AG04449 (cell line): Measurements from ENCODE around the gene WDR86.

Source experiments
- CTCF ChIA-PET: fragments of 350-600 bp; formaldehyde crosslinking; extraction: SDS; loops from one replicate; lab custom pipeline; 2021; ENCODE audit warnings: antibody characterized with exemption; lab: Yijun Ruan, JAX
- POLR2A ChIA-PET: fragments of 400-600, 350-600 bp; formaldehyde crosslinking; extraction: SDS; loops from one replicate; lab custom pipeline; 2020; ENCODE audit warnings: antibody characterized with exemption, inconsistent platforms; lab: Yijun Ruan, JAX
- DNase-seq: peaks from one replicate; pipeline ENCODE4 v3.0.0-alpha.2; 2010; ENCODE audit warnings: low read depth, low spot score
- H3K4me3 ChIP-seq: 2 replicates; pipeline ENCODE4 v1.5.1; 2011; ENCODE audit warnings: low read depth, mild to moderate bottlenecking, control low read depth, low read length
- TF ChIP-seq, protein P1 (sequence below): IDR thresholded peaks from one replicate; pipeline ENCODE4 v1.5.1; 2011; ENCODE audit warnings: mild to moderate bottlenecking, moderate library complexity, low read length, control low read depth, inconsistent platforms; ENCODE audit not compliant: insufficient read depth; ENCODE audit errors: missing control alignments

WDR86 gene

DNA sequence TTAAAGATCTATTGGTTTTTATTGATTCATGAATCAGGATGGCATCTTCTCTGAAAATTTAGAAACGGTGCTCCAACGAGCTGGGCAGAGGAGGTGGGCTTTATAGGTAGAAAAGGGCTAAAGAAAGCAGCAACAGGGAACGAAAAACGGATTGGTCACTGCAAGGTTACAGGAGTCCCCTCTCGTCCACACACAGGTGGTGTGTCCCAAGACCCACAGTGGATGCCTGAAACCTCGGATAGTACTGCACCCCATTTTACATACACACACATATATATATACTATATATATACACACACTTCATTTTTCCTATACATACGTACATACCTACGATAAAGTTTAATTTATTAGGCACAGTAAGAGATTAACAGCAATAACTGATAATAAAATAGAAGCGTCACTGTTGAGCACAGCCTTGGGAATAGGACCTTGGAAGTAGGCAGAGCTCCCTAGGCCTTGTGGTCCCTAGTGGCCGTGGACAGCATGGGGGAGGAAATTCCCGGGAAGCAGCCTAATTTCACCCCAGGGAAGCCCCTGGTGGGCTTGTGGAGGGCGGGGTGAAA, 69.0 kb downstream of the WDR86 start:
- TF ChIP-seq, protein P1, sequence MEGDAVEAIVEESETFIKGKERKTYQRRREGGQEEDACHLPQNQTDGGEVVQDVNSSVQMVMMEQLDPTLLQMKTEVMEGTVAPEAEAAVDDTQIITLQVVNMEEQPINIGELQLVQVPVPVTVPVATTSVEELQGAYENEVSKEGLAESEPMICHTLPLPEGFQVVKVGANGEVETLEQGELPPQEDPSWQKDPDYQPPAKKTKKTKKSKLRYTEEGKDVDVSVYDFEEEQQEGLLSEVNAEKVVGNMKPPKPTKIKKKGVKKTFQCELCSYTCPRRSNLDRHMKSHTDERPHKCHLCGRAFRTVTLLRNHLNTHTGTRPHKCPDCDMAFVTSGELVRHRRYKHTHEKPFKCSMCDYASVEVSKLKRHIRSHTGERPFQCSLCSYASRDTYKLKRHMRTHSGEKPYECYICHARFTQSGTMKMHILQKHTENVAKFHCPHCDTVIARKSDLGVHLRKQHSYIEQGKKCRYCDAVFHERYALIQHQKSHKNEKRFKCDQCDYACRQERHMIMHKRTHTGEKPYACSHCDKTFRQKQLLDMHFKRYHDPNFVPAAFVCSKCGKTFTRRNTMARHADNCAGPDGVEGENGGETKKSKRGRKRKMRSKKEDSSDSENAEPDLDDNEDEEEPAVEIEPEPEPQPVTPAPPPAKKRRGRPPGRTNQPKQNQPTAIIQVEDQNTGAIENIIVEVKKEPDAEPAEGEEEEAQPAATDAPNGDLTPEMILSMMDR, result no peak
- DNase-seq, result no peak
- ChIA-PET CTCF (interaction anchor here (1.0 to 5.2 kb wide), 5 partner anchors 22 to 418 kb away, joined by 3 to 49 read pairs (median 4); no protein-coding TSS in a partner anchor), POLR2A (no interaction called here)
- H3K4me3 ChIP-seq, result peak overlapping the region; percentile 49

- H3K4me3 ChIP-seq, result no peak overlapping the region
- POLR2A ChIA-PET, result no interaction called here
- no peak for DNase-seq
- TF ChIP-seq, protein P1, result no peak
- CTCF ChIA-PET, result interaction anchor here (1.0 to 3.5 kb wide), 2 partner anchors 24 kb away, joined by 3 to 20 read pairs; no protein-coding TSS in a partner anchor
Observed at GRCh38 chr7:151339651-151340382, 70.0 kb downstream of the WDR86 start.

GRCh38 chr7:151338809-151339208, 71.0 kb downstream of the WDR86 start:
- H3K4me3 ChIP-seq, result no peak overlapping the region
- ChIA-PET CTCF (interaction anchor here (3.5 kb wide), 1 partner anchor 23 kb away, joined by 20 read pairs; no protein-coding TSS in a partner anchor), POLR2A (no interaction called here)
- TF ChIP-seq, protein P1, result no peak
- DNase-seq, result no peak

DNA sequence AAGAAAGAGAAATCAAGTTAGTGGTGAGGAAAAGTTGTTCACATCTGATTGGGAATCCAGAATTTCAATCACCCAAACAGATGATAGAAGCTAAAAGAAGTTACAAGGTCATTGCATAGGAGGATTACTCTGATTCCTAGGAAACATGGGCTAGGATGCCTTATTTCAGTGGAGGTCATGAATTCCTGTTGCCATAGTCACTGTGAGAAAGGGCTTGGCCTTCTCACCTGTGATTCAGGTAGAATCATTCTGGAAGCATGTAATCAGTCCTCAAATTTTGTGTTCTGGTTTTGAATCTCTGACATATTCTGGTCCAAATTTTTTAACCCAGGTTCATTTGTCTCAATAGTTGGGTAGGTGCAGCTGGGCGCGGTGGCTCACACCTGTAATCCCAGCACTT, 72.5 kb downstream of the WDR86 start:
- POLR2A ChIA-PET, result no interaction called here
- CTCF ChIA-PET, result interaction anchor here (1.0 to 3.5 kb wide), 2 partner anchors 22 to 33 kb away, joined by 3 to 20 read pairs; no protein-coding TSS in a partner anchor
- TF ChIP-seq, protein P1, result no peak

DNA sequence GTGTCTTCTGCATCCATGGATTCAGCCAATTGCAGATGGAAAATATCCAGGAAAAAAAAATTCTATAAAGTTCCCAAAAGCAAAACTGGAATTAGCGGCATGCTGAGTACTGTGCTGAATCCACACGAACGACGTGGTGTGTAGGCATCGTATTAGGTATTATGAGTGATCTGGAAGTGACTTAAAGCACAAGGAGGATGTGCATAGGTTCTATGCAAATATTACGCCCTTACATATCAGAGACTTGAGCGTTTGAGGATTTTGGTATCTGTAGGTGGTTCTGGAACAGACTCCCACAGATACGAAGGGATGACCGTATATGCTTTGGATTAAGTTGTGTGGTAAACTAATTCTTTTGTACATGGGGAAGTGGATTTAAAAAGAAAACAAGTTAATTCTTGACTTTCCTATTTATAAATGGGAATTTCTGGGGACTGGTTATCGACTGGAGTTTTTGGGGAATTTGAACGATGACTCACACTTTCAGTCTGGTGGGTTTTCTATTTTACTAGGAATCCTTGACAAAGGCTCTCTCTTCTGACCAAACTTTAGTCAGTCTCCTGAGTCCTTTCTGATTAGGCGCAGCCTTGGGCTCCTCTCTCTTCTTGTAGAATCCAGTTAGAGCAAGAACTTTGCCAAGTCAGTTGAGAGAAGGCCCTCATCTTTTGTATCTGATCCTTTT, 73.7 kb downstream of the WDR86 start:
- CTCF ChIA-PET, result interaction anchor here (0.8 to 1.0 kb wide), 2 partner anchors 32 to 291 kb away, joined by 3 read pairs; no protein-coding TSS in a partner anchor
- POLR2A ChIA-PET, result no interaction called here
- DNase-seq, result no peak
- TF ChIP-seq, protein P1, result no peak
- H3K4me3 ChIP-seq, result no peak overlapping the region

More for the DNA sequence above, 72.5 kb downstream of the WDR86 start:
- no peak for DNase-seq
- H3K4me3 ChIP-seq, result no peak overlapping the region
